Breast epithelium (tissue), 4 donors: ENCODE results near the gene ARHGAP15. TPM values are rescaled to one million over a fixed set of nuclear protein-coding genes. Genes with fewer than 3 reads are reported as not detected.

Experiments
- DNase-seq, 2 donors: peaks; one replicate each; pipeline ENCODE4 v3.0.0-alpha.2; 2019; ENCODE audit warnings: low spot score in 2 of 2
- H3K27ac ChIP-seq, 2 donors: fragments of 200-600 bp; sonication (generic) in 1 of 2; one replicate each; pipeline ENCODE4 v1.5.1; 2016 to 2019; ENCODE audit warnings: mild to moderate bottlenecking in 1 of 2
- H3K27me3 ChIP-seq, 2 donors: fragments of 200-600 bp; sonication (generic) in 1 of 2; one replicate each; pipeline versions ENCODE4 v1.5.1 to v1.6.0; 2017 to 2019; ENCODE audit warnings: control low read depth in 1 of 2, mild to moderate bottlenecking in 1 of 2
- H3K36me3 ChIP-seq: fragments of 200-600 bp; one replicate; pipeline ENCODE4 v1.5.1; 2019
- H3K4me1 ChIP-seq, 2 donors: fragments of 200-600 bp; sonication (generic); one replicate each; pipeline ENCODE4 v1.5.1; 2016 to 2019; ENCODE audit warnings: control low read depth in 1 of 2
- H3K4me3 ChIP-seq, 3 donors: fragments of 200-600 bp; sonication (generic); 1 replicate in 2 of 3; 2 replicates in 1 of 3; pipeline ENCODE4 v1.5.1; 2016 to 2019; ENCODE audit warnings: mild to moderate bottlenecking in 3 of 3, moderate library complexity in 2 of 3
- H3K9me3 ChIP-seq, 2 donors: fragments of 200-600 bp; sonication (generic) in 1 of 2; one replicate each; pipeline ENCODE4 v1.5.1; 2016 to 2019; ENCODE audit warnings: control low read depth in 1 of 2
- CTCF ChIP-seq, 3 donors: fragments of 450-650 bp; IDR thresholded peaks; one replicate each; pipeline ENCODE4 v1.5.1; 2016 to 2017; ENCODE audit warnings: antibody characterized with exemption in 3 of 3, mild to moderate bottlenecking in 3 of 3, moderate library complexity in 3 of 3
- POLR2A ChIP-seq: fragments of 450-650 bp; IDR thresholded peaks from one replicate; pipeline ENCODE4 v1.6.1; 2016; ENCODE audit warnings: antibody characterized with exemption, mild to moderate bottlenecking, moderate library complexity
- POLR2AphosphoS5 ChIP-seq, 3 donors: sonication (generic); formaldehyde crosslinking; IDR thresholded peaks; one replicate each; pipeline ENCODE4 v1.6.1; 2017; ENCODE audit warnings: antibody characterized with exemption in 3 of 3
- intact Hi-C: fragments of 100-400 bp; cut with DNase I; formaldehyde crosslinking; loops from one replicate; pipeline ENCODE4 v1.15.1; 2023; ENCODE audit warnings: low total_unique reads
- total RNA-seq, 3 donors: library from RNA; depleted of rRNA; stranded (reverse); fragments of >200 nt; gene quantifications; one replicate each; pipeline ENCODE4 v1.1.0, GENCODE V29; 2016

The ARHGAP15 gene
- total RNA-seq, 3 donors from 2014 or later, result 8.9 to 13.4 (median 10.7) TPM

GRCh38 chr2:143205106-143205764 lies 76.0 kb downstream of the ARHGAP15 start:
- H3K36me3 ChIP-seq, result no peaks in the 10 kb centered on the region
- DNase-seq, result no peak
- no peak overlapping the region for H3K27ac ChIP-seq
- intact Hi-C loops, result no loop called here
- no peak overlapping the region for H3K4me3 ChIP-seq
- TF ChIP-seq CTCF (IDR thresholded peaks at IDR 0.05) (peak in 1 of 3 donors; percentile 12), POLR2A (no peak), POLR2AphosphoS5 (IDR thresholded peaks at IDR 0.05) (no peak)
- H3K27me3 ChIP-seq, result no peaks in the 10 kb centered on the region
- no peaks in the 10 kb centered on the region for H3K9me3 ChIP-seq
- no peaks in the 10 kb centered on the region for H3K4me1 ChIP-seq

GRCh38 chr2:143209570-143210445 lies 80.6 kb downstream of the ARHGAP15 start:
- Histone ChIP-seq H3K36me3 (no peaks in the 10 kb centered on the region), H3K4me1 (no peaks in the 10 kb centered on the region), H3K4me3 (no peak overlapping the region), H3K9me3 (no peaks in the 10 kb centered on the region), H3K27me3 (no peaks in the 10 kb centered on the region), H3K27ac (peak overlapping the region in 1 of 2 donors; percentile 23)
- intact Hi-C loops, result no loop called here
- DNase-seq, result no peak
- TF ChIP-seq POLR2AphosphoS5 (IDR thresholded peaks at IDR 0.05) (peak in 1 of 3 donors; percentile 27), POLR2A (no peak)

GRCh38 chr2:143210446-143210819 lies 81.2 kb downstream of the ARHGAP15 start:
- no peak overlapping the region for H3K27ac ChIP-seq
- TF ChIP-seq POLR2A, result no peak
- no peak for TF ChIP-seq CTCF (IDR thresholded peaks at IDR 0.05)
- TF ChIP-seq POLR2AphosphoS5 (IDR thresholded peaks at IDR 0.05), result no peak
- H3K27me3 ChIP-seq, result no peaks in the 10 kb centered on the region
- H3K4me1 ChIP-seq, result no peaks in the 10 kb centered on the region
- intact Hi-C loops, result no loop called here
- H3K9me3 ChIP-seq, result no peaks in the 10 kb centered on the region
- H3K36me3 ChIP-seq, result no peaks in the 10 kb centered on the region
- no peak overlapping the region for H3K4me3 ChIP-seq
- DNase-seq, result no peak

DNA sequence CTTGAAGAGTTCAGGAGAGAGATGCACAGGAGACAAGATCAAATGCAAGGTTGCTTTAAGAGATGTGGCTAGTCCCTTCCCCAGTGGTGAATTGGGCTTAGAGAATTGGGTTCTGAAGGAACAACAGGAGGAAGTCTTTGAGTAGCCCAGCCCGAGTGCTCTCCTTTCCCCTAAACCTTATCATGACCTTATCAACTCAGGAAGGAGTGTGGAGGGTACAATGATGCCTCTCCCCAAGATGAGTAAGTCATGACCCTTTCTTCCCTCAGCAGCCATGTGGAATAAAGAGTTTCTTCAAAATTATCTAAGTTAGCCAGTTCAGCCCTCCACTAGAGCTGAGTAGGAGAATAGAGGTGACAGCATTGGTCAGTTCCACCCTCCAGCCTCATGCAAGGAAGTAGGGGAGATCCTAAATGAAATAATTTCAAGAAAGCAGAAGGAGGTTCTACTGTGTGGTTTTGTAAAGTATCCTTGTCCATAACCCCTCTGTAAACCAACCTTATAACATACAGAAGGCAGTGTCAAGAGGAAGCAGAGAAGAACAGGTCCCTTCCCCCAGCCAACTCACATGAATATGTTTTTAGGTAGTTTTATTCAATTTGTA lies 88.4 kb downstream of the ARHGAP15 start:
- no peak for TF ChIP-seq POLR2AphosphoS5 (IDR thresholded peaks at IDR 0.05)
- intact Hi-C loops, result no loop called here
- DNase-seq, result no peak

GRCh38 chr2:143218621-143219020 lies 89.4 kb downstream of the ARHGAP15 start:
- no peaks in the 10 kb centered on the region for H3K4me1 ChIP-seq
- H3K36me3 ChIP-seq, result no peaks in the 10 kb centered on the region
- no peaks in the 10 kb centered on the region for H3K9me3 ChIP-seq
- H3K4me3 ChIP-seq, result no peak overlapping the region
- intact Hi-C loops, result no loop called here
- DNase-seq, result no peak
- H3K27ac ChIP-seq, result no peak overlapping the region
- no peaks in the 10 kb centered on the region for H3K27me3 ChIP-seq
- TF ChIP-seq CTCF (IDR thresholded peaks at IDR 0.05), result no peak

More for the DNA sequence above, 88.4 kb downstream of the ARHGAP15 start:
- H3K27me3 ChIP-seq, result no peaks in the 10 kb centered on the region
- H3K9me3 ChIP-seq, result no peaks in the 10 kb centered on the region
- no peaks in the 10 kb centered on the region for H3K36me3 ChIP-seq
- H3K4me1 ChIP-seq, result no peaks in the 10 kb centered on the region
- H3K27ac ChIP-seq, result no peak overlapping the region
- H3K4me3 ChIP-seq, result no peak overlapping the region

- DNase-seq, result no peak
- no peaks in the 10 kb centered on the region for H3K27me3 ChIP-seq
- TF ChIP-seq POLR2AphosphoS5 (IDR thresholded peaks at IDR 0.05) (no peak), CTCF (IDR thresholded peaks at IDR 0.05) (no peak)
- H3K4me3 ChIP-seq, result no peak overlapping the region
- no peaks in the 10 kb centered on the region for H3K4me1 ChIP-seq
- H3K9me3 ChIP-seq, result no peaks in the 10 kb centered on the region
- intact Hi-C loops, result no loop called here
- H3K27ac ChIP-seq, result no peak overlapping the region
- H3K36me3 ChIP-seq, result no peaks in the 10 kb centered on the region
Measured at GRCh38 chr2:143219266-143219665, 90.0 kb downstream of the ARHGAP15 start.
